Activated T-cell treated with anti-CD3 and anti-CD28 coated beads, Interleukin-2, amount 50 U/mL, for 24 hours (primary cell): Measurements from ENCODE around the gene THSD4.
"Not testable (repeated sequence)": the region's sequence is repeated elsewhere in the genome, so short reads cannot be mapped to it uniquely, and the experiment has no call there.

ENCODE experiments used
- DNase-seq: peaks from one replicate; pipeline ENCODE4 v3.0.0-alpha.2; 2020
- H3K27ac Mint-ChIP-seq: 2 replicates; pipeline ENCODE4 v1.8.0; 2020; ENCODE audit warnings: mild to moderate bottlenecking, mixed read lengths
- H3K27me3 Mint-ChIP-seq: 2 replicates; pipeline ENCODE4 v1.8.0; 2020; ENCODE audit warnings: mixed read lengths
- H3K36me3 Mint-ChIP-seq: 2 replicates; pipeline ENCODE4 v1.8.0; 2020; ENCODE audit warnings: low read depth, mixed read lengths
- H3K4me1 Mint-ChIP-seq: 2 replicates; pipeline ENCODE4 v1.8.0; 2020; ENCODE audit warnings: low read depth, mixed read lengths
- H3K4me3 Mint-ChIP-seq: 2 replicates; pipeline ENCODE4 v1.8.0; 2020; ENCODE audit warnings: mild to moderate bottlenecking, moderate library complexity, mixed read lengths
- H3K9me3 Mint-ChIP-seq: 2 replicates; pipeline ENCODE4 v1.8.0; 2020; ENCODE audit warnings: mixed read lengths

Gene THSD4

GRCh38 chr15:71312731-71313460 is 197.6 kb downstream of the THSD4 start:
- peaks cover 2% of the 10 kb centered on the region for H3K27me3 Mint-ChIP-seq
- H3K4me1 Mint-ChIP-seq, result no peaks in the 10 kb centered on the region
- DNase-seq, result no peak
- H3K4me3 Mint-ChIP-seq, result no peak overlapping the region
- H3K27ac Mint-ChIP-seq, result no peak overlapping the region
- no peaks in the 10 kb centered on the region for H3K36me3 Mint-ChIP-seq
- H3K9me3 Mint-ChIP-seq, result peaks cover 6% of the 10 kb centered on the region

GRCh38 chr15:71313806-71314205 is 198.5 kb downstream of the THSD4 start:
- H3K4me3 Mint-ChIP-seq, result no peak overlapping the region
- no peak for DNase-seq
- no peak overlapping the region for H3K27ac Mint-ChIP-seq
- H3K36me3 Mint-ChIP-seq, result no peaks in the 10 kb centered on the region
- H3K4me1 Mint-ChIP-seq, result no peaks in the 10 kb centered on the region
- H3K27me3 Mint-ChIP-seq, result peaks cover 7% of the 10 kb centered on the region
- peaks cover 6% of the 10 kb centered on the region for H3K9me3 Mint-ChIP-seq

GRCh38 chr15:71314956-71315537 is 199.8 kb downstream of the THSD4 start:
- H3K27me3 Mint-ChIP-seq, result peaks cover 7% of the 10 kb centered on the region
- no peak overlapping the region for H3K27ac Mint-ChIP-seq
- H3K9me3 Mint-ChIP-seq, result peaks cover 6% of the 10 kb centered on the region
- no peak overlapping the region for H3K4me3 Mint-ChIP-seq
- no peaks in the 10 kb centered on the region for H3K36me3 Mint-ChIP-seq
- no peak for DNase-seq
- H3K4me1 Mint-ChIP-seq, result no peaks in the 10 kb centered on the region

GRCh38 chr15:71316911-71317310 is 201.6 kb downstream of the THSD4 start:
- Mint-ChIP-seq H3K4me3 (no peak overlapping the region), H3K27me3 (peaks cover 7% of the 10 kb centered on the region), H3K9me3 (peaks cover 6% of the 10 kb centered on the region), H3K36me3 (no peaks in the 10 kb centered on the region), H3K27ac (no peak overlapping the region), H3K4me1 (no peaks in the 10 kb centered on the region)
- DNase-seq, result no peak

GRCh38 chr15:71319424-71319823 is 204.2 kb downstream of the THSD4 start:
- H3K4me1 Mint-ChIP-seq, H3K9me3 Mint-ChIP-seq: not testable (repeated sequence)

GRCh38 chr15:71319935-71320334 is 204.7 kb downstream of the THSD4 start:
- Mint-ChIP-seq H3K4me1 (no peaks in the 10 kb centered on the region), H3K36me3 (no peaks in the 10 kb centered on the region), H3K4me3 (no peak overlapping the region), H3K27ac (no peak overlapping the region), H3K27me3 (peaks cover 15% of the 10 kb centered on the region), H3K9me3 (peaks cover 6% of the 10 kb centered on the region)
- no peak for DNase-seq

More at GRCh38 chr15:71319424-71319823, 204.2 kb downstream of the THSD4 start:
- not testable (repeated sequence) for H3K27ac Mint-ChIP-seq, H3K4me3 Mint-ChIP-seq, H3K36me3 Mint-ChIP-seq, DNase-seq
- H3K27me3 Mint-ChIP-seq, result peaks cover 12% of the 10 kb centered on the region

- Mint-ChIP-seq H3K9me3 (no peaks in the 10 kb centered on the region), H3K27ac (no peak overlapping the region), H3K27me3 (peaks cover 15% of the 10 kb centered on the region), H3K36me3 (no peaks in the 10 kb centered on the region), H3K4me1 (no peaks in the 10 kb centered on the region), H3K4me3 (no peak overlapping the region)
- DNase-seq, result no peak
Measured at GRCh38 chr15:71323082-71323481, 207.8 kb downstream of the THSD4 start.

- Mint-ChIP-seq H3K4me3 (no peak overlapping the region), H3K4me1 (no peaks in the 10 kb centered on the region), H3K36me3 (no peaks in the 10 kb centered on the region), H3K9me3 (no peaks in the 10 kb centered on the region), H3K27me3 (peaks cover 13% of the 10 kb centered on the region), H3K27ac (no peak overlapping the region)
- DNase-seq, result no peak
Measured at GRCh38 chr15:71323584-71323983, 208.3 kb downstream of the THSD4 start.

- Mint-ChIP-seq H3K4me3 (no peak overlapping the region), H3K36me3 (no peaks in the 10 kb centered on the region), H3K9me3 (no peaks in the 10 kb centered on the region), H3K27ac (no peak overlapping the region), H3K4me1 (no peaks in the 10 kb centered on the region), H3K27me3 (peaks cover 10% of the 10 kb centered on the region)
- DNase-seq, result no peak
Measured at GRCh38 chr15:71325481-71325880, 210.2 kb downstream of the THSD4 start.

- Mint-ChIP-seq H3K27ac (no peak overlapping the region), H3K9me3 (no peaks in the 10 kb centered on the region), H3K27me3 (peaks cover 10% of the 10 kb centered on the region), H3K36me3 (no peaks in the 10 kb centered on the region), H3K4me1 (peaks cover under 1% of the 10 kb centered on the region), H3K4me3 (no peak overlapping the region)
- no peak for DNase-seq
Measured at GRCh38 chr15:71328453-71328852, 213.2 kb downstream of the THSD4 start.

- Mint-ChIP-seq H3K27ac (no peak overlapping the region), H3K4me3 (no peak overlapping the region), H3K36me3 (no peaks in the 10 kb centered on the region), H3K4me1 (peaks cover 6% of the 10 kb centered on the region), H3K27me3 (peaks cover 5% of the 10 kb centered on the region), H3K9me3 (no peaks in the 10 kb centered on the region)
- DNase-seq, result no peak
Measured at GRCh38 chr15:71329041-71329440, 213.8 kb downstream of the THSD4 start.

GRCh38 chr15:71329497-71330260 is 214.4 kb downstream of the THSD4 start:
- H3K9me3 Mint-ChIP-seq, result no peaks in the 10 kb centered on the region
- peaks cover 5% of the 10 kb centered on the region for H3K27me3 Mint-ChIP-seq
- H3K4me3 Mint-ChIP-seq, result no peak overlapping the region
- peaks cover 8% of the 10 kb centered on the region for H3K4me1 Mint-ChIP-seq
- H3K27ac Mint-ChIP-seq, result no peak overlapping the region
- no peak for DNase-seq
- no peaks in the 10 kb centered on the region for H3K36me3 Mint-ChIP-seq

GRCh38 chr15:71330638-71331162 is 215.4 kb downstream of the THSD4 start:
- Mint-ChIP-seq H3K9me3 (no peaks in the 10 kb centered on the region), H3K27me3 (no peaks in the 10 kb centered on the region), H3K27ac (no peak overlapping the region), H3K36me3 (no peaks in the 10 kb centered on the region), H3K4me1 (peaks cover 8% of the 10 kb centered on the region), H3K4me3 (no peak overlapping the region)
- no peak for DNase-seq

GRCh38 chr15:71331173-71331572 is 215.9 kb downstream of the THSD4 start:
- Mint-ChIP-seq H3K4me1 (peaks cover 8% of the 10 kb centered on the region), H3K36me3 (no peaks in the 10 kb centered on the region), H3K9me3 (no peaks in the 10 kb centered on the region), H3K27me3 (no peaks in the 10 kb centered on the region), H3K27ac (no peak overlapping the region), H3K4me3 (no peak overlapping the region)
- DNase-seq, result no peak
